ENCODE results near the gene SERPINA12.
"Not testable (repeated sequence)": the region's sequence is repeated elsewhere in the genome, so short reads cannot be mapped to it uniquely, and the experiment has no call there.

Gene SERPINA12

DNA sequence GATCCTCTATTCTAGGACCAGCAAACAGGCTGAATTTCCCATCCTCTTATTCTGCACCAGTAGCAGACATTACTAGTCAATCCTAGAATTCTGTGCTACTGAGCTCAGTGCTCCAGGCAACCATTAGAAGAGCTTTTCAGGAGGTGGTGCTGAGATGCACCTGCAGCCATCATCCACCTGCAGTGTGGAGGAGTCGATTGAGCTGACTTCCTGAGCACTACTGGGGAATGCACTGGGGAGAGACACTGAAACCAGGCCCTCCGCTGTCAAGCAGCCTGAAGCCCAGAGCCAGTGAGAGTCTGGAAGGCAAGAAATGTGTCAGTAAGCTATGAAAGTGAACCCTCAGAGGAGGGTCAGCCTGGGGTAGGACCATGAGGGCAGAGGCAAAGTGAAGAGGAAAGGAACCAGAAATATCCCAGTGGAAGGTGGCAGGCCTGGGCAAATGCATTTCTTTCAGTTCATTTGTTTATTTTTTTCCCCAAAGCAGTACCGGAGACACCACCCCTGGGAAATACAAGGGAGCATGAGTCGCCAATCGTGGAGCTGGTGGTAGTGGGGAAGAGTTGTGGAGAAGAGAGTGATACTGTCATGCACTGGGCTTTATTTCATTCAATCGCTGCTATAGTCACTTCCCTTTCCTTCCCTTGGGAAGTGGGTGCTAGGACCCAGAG lies 28.9 kb upstream of the SERPINA12 start:
- no peak for DNase-seq (ENCODE audit: low spot score)

DNA sequence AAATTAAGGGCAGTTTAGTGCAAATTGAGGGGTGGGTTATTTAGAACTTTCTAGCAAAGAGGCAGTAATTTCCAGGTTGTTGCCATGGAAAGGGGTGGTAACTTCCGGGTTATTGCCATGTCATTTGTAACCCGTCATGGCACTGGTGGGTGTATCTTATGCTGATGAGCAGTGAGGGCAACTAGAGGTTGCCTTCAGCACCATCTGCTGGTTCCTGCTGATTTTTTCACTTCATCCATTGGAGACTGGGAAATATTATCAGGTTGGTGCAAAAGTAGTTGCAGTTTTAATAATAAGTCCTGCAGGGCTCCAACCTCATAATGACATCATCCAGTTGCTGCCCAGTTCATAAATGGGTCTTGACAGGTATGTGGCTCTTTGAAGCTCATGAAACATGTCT lies 27.6 kb upstream of the SERPINA12 start:
- DNase-seq (ENCODE audit: low spot score) = peak; percentile 39

DNA sequence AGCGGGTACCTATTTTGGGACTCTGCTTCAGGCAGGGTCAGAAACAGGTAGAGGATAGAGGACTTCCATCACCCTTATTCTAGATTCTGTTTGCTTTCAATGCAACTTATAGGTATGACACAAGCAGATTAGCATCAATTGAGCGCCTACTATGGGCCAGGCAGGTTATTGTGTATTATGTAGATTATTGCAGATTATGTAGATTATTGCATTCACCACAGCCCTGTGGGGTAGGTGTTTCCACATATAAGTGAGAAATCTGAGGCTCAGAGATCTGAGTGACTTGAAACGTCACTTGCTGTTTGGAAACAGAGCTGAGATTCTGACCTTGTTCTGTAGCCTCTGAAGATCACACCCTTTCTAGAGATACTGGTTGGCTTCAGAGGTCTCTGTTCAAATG lies 26.2 kb upstream of the SERPINA12 start:
- no peak for DNase-seq (ENCODE audit: low spot score)

DNA sequence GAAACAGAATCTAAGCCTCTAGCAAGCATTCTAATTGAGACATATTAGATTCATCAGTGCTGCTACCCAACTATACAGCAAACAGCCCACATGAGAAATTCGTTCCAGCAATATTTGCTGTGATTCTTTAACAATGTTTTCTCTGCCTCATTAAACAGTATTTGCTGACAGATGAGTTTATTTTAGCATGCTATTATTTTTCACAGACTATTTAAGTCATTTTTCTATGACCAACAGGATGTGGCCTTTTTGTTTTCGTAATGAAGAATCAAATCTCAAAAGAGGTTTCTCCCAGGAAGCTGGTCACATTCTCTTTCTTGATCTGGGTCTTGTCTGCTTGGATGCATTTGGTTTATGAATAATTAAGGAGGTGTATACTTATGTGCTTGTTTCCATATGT lies 23.2 kb upstream of the SERPINA12 start:
- peak; percentile 20 for DNase-seq (ENCODE audit: low spot score)

DNA sequence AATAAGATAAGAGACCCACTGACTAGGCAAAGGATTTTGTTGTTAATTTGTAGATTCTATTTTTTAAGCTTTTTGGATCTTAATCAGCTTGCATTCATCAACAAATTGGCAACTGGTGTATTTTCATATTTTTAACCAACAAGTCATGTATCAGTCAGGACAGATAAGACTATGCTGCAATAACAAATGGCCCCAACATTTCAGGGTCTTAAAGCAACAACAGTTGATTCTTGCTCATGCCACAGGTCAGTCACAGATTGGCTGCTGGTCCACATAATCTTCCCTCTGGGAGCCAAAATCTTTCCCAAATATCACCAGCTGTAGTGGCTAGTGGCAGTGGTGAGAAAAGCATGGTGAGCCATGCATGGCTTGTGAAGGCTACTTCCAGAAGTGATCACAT lies 21.9 kb upstream of the SERPINA12 start:
- no peak for DNase-seq (ENCODE audit: low spot score)

DNA sequence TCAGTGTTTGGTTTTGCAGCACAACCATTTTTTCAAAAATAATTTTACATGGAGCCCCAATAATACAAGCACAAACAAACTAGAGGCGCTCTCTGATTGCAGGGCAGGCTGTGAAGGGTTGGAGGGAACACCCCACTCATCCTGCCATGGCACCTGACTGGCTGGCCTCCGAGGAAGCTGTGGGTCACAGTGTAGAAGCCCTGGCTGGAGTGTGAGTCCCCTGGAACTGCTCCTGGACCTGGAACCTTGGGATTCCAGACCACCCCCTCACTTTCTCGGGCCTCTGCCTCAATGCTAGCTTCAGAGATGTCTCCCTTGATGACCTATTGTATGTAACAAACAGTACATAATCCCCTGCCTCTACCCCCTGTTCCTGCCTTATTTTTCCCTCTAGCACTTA lies 14.8 kb upstream of the SERPINA12 start:
- no peak for DNase-seq (ENCODE audit: low spot score)

DNA sequence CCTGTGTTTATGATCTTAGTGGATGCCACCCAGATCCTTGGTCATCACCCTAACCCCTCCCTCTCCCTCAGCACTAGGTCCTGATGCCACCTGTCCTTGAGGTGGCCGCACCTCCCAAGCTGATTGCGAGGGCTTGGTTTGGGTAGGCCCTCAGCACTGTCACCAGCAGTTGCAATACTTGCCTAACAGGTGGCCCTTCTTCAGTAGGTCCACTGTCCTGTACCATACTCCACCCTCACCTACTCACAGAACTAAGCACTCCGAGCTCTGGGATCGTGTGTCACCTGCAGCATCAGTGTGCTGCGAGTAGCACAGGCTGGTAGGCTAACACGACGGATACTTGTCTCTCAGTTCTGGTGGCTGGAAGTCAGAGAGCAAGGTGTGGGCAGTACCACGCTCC lies 14.0 kb upstream of the SERPINA12 start:
- DNase-seq (ENCODE audit: low spot score) = no peak

DNA sequence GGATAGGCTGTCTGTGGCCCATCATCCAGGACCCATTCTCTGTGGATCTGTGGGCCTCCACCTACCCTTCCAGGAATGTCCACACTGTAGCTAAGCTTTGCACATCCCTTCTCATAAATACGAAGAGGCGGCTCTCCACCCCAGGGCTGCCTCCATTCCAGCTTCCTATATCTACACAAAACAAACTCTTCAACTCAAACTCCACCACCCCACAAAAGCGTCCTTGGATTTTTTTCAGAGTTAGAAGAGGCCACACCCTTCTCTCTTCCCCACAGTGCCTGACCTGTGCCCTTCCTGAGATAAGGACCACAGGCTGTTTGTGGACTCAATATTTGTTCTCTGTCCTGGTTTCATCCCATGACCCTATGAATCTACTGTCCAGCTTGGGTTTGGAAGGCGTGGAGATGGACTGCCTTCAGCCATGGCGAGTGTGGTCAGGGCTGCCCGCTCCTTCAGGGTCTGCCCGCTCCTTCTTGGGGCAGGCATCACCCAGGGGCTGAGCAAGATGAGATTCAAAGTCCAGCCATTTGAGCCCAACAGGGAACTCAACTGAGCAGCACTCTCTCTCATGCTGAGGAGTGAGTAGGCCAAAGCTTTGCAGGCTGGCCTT lies 13.0 kb upstream of the SERPINA12 start:
- no peak for DNase-seq (ENCODE audit: low spot score)

DNA sequence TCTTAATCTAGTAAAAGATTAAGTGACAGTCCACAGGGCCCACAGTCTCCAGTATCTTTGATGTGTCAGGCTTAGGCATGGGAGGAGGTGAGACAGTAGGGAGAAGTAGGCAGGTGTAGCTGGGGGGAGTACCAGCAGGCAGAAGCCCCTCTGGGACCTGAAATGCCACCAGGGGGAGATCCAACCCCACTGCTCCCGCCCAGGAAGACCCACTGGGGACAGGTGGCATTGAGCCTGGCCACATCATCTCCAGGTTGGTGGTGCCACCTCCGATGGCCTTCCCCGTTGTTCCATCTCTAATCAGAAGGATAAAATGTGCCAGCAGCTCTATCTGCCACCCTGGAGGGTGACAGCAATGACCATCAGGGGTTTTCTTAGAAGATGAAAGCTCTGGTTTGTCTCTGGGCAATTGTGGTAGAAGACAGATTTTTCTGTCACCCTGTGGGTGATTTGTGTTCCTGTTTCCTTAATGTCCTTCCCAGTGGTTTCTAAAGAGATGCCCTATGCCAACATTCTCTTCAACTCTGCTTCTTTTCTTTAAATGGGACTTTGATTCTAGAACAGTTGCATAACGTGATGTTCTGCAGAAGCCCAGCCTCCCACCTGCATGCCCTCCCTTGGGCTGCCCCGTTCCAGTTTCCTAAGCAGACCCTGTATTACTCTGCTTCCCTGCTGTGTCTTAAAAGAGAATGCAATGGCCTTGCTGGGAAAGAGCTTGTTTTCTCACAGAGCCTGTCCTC lies 12.3 kb upstream of the SERPINA12 start:
- DNase-seq (ENCODE audit: low spot score) = no peak

DNA sequence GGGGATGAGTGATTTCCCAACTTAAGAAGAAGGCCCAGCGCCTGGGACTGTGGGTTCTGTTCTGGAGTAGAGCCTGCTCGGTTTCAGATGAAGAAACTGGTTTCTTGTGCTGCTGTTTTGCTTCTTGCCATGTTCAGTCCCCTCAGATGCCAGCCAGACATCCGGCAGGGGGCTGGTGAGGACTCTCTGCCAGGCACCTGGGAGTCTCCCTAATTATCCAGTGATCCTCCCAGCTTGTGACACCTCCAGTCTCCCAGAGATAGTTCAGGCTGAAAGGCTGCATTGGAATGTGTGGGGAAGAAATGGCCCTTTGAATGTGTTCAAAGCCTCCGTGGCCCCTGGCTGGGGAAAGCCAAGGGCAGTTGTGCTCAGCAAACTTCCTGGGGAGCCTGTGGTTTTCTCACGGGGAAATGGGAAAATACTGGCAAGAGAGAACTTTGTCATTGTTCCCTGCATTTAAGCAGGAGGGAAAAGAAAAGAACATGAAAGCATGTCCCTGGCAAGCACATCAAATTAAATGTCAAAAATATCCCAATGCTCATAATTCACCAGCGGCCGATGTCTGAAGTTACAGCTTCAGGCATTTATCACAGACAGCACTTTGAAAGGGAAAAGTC lies 8.5 kb upstream of the SERPINA12 start:
- DNase-seq (ENCODE audit: low spot score) = no peak

DNA sequence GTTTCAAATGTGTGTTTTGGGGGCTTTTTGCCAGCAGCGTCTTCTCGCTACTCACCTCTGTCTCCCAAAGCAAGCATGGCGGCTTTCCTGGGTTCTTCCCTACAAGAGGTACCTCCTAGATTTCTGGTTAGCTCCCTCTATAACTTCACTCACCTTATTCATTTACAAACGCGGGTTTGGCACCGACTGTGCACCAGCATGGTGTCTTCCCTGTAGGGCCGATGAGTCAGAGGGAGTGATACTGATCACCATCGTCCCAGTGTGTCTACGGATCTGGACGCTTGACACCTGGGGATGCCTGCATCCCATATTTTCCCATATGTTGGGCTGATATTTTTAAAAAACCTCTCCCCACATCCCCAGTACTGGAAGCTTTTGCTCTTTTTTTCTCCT lies 8.0 kb upstream of the SERPINA12 start:
- no peak for DNase-seq (ENCODE audit: low spot score)

DNA sequence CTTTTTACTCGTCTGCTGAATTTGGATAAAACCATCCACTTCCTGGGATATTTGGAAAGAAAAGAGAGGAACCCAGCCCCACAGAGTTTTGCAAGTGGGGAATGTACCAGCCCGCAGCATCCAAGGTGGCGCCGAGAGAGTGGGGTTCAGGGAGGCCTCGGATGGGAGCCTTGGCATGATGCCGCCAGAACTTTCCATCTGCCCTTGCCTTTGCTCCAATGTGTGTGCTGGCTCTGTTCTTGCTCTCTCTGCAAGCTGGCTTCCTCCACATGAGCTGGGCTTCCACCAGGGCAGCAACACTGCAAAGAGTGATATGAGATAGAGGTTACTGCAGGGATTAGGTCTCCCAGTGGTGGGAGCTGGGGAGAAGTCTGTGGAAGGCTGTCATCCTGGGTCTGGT lies 6.6 kb upstream of the SERPINA12 start:
- no peak for DNase-seq (ENCODE audit: low spot score)

DNA sequence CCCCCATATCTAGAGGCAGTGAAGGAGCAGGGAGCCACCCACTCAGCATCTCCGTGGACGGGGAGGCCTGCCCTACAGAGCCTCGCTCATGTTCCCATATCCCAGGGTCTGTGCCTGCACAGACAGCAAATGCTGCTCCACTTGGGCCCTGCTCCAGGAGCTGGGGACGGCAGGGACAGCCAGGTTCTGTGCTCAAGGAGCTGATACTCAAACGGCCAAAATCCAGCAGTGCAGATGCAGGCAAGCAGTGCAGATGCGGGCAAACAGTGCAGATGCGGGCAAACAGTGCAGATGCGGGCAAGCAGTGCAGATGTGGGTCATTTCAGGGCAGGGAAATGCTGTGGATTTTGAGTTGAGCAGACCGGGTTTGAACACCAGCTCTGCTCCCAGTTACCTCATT lies 6.2 kb upstream of the SERPINA12 start:
- DNase-seq (ENCODE audit: low spot score) = no peak

DNA sequence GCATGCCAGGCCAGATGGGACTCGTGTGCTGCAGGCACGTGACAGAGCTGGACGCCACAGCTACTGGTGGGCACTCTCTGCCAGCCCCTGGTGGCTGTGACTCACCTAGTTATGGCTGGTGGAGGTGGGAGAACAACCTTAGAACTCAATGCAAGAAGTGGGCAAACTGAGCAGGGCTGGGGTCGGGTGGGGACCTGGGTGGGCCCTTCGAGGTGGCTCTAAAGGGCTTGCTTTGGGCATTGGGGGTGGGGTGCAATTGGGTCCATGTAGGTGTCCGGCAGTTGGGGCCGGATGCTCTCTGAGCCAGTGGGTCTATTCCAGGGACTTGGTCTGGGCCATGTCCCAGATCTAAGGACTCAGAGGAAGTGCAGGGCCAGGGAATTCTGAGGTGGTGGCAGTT lies 5.1 kb upstream of the SERPINA12 start:
- DNase-seq (ENCODE audit: low spot score) = no peak

DNA sequence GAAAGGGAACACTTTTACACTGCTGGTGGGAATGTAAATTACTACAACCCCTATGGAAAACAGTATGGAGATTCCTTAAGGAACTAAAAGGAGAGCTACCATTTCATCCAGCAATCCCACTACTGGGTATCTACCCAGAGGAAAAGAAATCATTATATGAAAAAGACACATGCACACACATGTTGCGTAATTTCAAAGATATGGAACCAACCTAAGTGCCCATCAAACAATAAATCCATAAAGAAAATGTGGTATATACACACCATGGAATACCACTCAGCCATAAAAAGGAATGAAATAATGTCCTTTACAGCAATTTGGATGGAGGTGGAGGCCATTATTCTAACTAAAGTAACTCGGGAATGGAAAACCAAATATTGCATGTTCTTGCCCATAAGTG lies 1.2 kb upstream of the SERPINA12 start:
- not testable (repeated sequence) for DNase-seq (ENCODE audit: low spot score)

DNA sequence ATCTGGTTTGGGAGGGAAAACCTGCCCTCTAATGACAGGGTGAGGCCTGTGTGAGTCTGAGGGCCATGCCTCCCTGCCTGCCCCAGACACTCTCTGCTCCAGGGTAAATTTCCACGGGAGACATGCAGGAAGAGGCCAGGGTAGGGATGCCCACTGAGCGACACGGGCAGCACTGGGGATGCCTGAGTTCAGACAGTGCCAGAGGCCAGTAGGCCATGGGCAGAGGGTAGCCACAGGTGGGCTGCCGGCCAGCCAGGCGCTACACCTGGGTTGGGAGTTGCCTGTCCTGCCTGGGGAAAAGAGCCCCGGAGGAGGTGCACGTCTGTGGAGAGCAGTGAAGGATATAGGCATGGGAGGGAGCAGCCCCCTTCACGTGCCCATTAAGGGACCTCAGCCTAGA lies 3.6 kb downstream of the SERPINA12 start:
- DNase-seq (ENCODE audit: low spot score) = no peak

DNA sequence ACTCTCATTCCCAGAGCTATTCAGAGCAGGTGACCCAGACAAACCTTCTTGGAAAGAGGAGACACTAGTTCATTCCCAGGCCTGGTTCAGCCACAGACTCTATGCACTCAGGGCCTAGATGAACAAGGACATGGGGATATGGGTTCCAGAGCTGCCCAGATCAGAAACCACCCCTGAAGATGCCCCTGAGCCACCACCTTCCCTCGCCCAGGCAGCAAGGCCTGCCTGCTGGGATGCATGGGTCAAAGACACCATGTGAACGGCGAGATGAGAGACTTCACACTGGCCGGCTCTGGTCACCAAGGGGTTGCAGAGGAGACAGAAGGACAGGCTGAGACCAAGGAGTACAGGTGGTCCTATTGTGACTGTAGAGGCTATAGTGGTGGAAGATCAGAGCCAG lies 4.1 kb downstream of the SERPINA12 start:
- no peak for DNase-seq (ENCODE audit: low spot score)

DNA sequence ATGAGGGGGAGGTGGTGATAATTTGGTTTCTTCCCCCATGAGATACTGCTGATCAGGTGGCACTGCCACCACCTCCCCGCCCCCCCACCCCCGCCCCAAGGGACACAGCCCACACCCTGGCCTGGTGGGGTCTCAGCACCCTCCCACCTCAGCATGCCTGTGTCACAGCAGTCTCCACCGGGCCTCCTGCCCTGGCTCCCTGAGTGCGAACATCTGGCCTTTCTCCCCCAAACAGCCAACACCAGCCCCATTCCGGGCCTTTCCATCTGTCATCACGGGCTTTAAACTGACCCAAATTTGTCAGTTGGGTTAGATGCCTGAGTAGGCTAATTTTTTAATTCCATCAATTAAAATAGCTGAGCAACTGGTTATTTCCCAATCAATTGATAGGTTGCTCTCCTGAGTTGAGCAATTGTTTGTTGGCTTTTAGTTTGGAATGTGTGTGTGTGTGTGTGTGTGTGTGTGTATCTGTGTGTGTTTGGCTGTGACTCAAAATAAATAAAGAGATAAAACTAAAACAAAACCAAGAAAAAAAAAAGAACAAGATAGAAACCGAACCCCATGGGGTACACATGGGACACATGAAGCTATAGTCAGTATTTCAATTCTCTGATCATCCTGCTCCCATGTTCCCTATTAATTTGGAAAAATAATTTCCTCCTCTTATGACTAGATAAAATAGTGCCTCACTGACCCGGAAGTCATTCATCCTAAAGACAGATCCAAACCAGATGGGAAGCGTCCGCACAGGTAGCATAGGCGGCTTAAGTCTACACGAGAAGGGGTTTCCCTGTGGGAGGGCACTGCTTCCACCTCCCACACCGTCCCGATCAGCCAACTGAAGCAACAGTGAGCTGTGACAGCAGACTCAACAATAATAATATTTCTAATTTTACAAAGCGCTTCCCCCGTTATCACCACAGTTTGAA lies 7.4 kb downstream of the SERPINA12 start:
- DNase-seq (ENCODE audit: low spot score) = no peak

DNA sequence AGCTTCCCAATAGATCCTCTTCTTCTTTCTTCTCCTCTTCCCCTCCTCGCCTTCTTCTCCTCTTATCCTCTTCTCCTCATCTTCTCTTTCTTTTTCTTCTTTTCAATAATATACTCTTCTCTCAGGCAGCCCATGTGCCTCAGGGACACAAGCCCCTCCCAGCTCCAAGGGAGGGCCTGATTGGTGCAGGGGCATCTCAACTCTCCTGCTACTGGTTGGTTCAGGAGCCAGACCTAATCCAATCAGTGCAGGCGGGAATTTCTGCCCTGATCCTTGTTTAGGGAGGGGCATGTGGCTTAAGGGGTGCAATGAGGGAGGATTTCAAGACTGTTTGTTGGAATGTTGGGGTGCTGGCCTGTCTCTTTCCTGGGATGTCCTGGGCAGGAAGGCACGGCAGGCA lies 9.0 kb downstream of the SERPINA12 start:
- no peak for DNase-seq (ENCODE audit: low spot score)

DNA sequence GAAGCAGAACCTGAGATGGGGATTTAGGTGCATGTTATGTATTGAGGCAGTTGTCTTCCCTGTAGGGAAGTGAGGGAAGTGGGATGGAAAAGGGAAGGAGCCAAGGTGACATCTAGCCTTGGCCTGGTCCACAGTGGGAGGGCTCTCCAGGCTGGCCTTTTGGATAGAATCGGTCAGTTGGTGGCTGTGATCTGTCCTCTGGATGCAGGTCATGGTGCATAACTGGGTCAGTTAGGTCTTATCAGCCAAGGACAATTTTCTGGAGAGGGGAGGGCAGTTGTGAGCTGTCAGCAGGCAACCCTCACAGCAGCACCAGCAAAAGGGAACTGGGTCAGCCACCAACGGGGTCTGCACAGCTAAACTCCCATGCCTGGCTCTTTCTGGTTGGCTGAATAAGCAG lies 9.6 kb downstream of the SERPINA12 start:
- DNase-seq (ENCODE audit: low spot score) = no peak

DNA sequence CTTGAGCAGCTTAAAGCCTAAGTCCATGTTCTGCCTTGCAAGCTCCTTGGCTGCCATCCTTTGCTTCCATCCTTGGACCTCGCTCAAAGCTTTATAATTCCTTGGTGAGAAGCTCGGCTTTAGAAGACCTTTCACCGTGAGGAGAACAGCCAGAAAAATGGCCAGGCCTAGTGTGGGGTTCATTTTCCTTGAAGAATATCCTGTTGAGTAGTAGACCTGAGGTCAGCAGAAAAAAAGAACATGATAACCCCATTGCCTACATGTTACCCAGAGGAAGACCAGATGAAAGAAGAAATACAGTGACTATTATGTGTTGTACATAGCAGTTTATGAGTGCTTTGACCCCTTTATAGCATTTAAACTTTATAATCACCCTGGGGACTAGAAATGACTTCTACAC lies 11.1 kb downstream of the SERPINA12 start:
- DNase-seq (ENCODE audit: low spot score) = no peak

DNA sequence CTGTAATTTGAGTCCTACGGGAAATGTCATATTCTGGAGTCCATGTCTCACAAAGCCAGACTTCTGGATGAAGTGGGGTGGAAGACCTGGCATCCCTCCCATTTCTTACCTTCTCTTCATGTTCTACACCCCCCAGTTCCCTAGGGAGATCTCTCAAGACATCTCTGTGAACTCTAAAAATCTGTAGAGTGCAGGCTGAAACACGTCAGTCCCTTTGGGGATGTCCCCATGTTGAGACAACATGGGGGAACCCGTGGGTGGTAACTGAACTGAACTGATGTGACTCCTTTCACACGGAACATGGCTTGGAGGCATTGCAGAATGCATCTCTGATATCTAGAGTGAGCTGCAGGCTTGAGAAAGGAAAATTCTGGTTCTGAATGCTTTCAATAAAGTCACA lies 15.2 kb downstream of the SERPINA12 start:
- DNase-seq (ENCODE audit: low spot score) = no peak
